GM23338 (cell line): ENCODE results near the gene COPA. TPM values are rescaled to one million over a fixed set of nuclear protein-coding genes. Genes with fewer than 3 reads are reported as not detected.

Source experiments
- ATAC-seq: fragments of 200-7000 bp; cut with Tn5 transposase; 3 replicates; pipeline ENCODE4 v1.9.1; 2020
- DNase-seq: peaks from one replicate; pipeline ENCODE4 v3.0.0-alpha.2; 2015; ENCODE audit warnings: low spot score
- H2AFZ ChIP-seq: fragments of 200-600 bp; sonication (generic); 2 replicates; pipeline ENCODE4 v1.8.0; 2016; ENCODE audit warnings: antibody characterized with exemption, mild to moderate bottlenecking, moderate library complexity
- H3F3A ChIP-seq: fragments of 200-600 bp; sonication (generic); replicated peaks from 2 replicates; pipeline ENCODE4 v1.8.0; 2017; ENCODE audit warnings: antibody characterized with exemption, mixed run types, low read depth
- H3K27ac ChIP-seq: fragments of 200-600 bp; sonication (generic); 2 replicates; pipeline ENCODE4 v1.6.1; 2016; ENCODE audit warnings: low read depth
- H3K27me3 ChIP-seq: fragments of 200-600 bp; sonication (generic); 2 replicates; pipeline ENCODE4 v1.8.0; 2016; ENCODE audit warnings: mild to moderate bottlenecking, mixed run types, moderate library complexity; ENCODE audit not compliant: insufficient read depth
- H3K36me3 ChIP-seq: fragments of 200-600 bp; sonication (generic); 2 replicates; pipeline ENCODE4 v1.8.0; 2016; ENCODE audit warnings: mild to moderate bottlenecking; ENCODE audit not compliant: insufficient read depth
- H3K4me1 ChIP-seq: fragments of 200-600 bp; sonication (generic); 2 replicates; pipeline ENCODE4 v1.8.0; 2016; ENCODE audit warnings: mild to moderate bottlenecking, moderate library complexity; ENCODE audit not compliant: insufficient read depth
- H3K4me2 ChIP-seq: fragments of 200-600 bp; sonication (generic); 2 replicates; pipeline ENCODE4 v1.7.1; 2017; ENCODE audit warnings: mixed run types
- H3K4me3 ChIP-seq: fragments of 200-600 bp; sonication (generic); 2 replicates; pipeline ENCODE4 v1.6.1; 2016; ENCODE audit warnings: mixed run types
- H3K79me2 ChIP-seq: fragments of 200-600 bp; sonication (generic); replicated peaks from 2 replicates; pipeline ENCODE4 v1.8.0; 2017; ENCODE audit warnings: mild to moderate bottlenecking; ENCODE audit not compliant: insufficient read depth
- H3K9me2 ChIP-seq: fragments of 200-600 bp; sonication (generic); 2 replicates; pipeline ENCODE4 v1.8.0; 2017; ENCODE audit not compliant: insufficient read depth
- H4K20me1 ChIP-seq: fragments of 200-600 bp; sonication (generic); replicated peaks from 2 replicates; pipeline ENCODE4 v1.8.0; 2017; ENCODE audit warnings: mild to moderate bottlenecking; ENCODE audit not compliant: insufficient read depth
- H3K27ac Mint-ChIP-seq: 2 replicates; pipeline ENCODE4 v1.8.0; 2020; ENCODE audit warnings: inconsistent platforms, mild to moderate bottlenecking, moderate library complexity, mixed read lengths
- H3K27me3 Mint-ChIP-seq: 3 replicates; pipeline ENCODE4 v1.8.0; 2022; ENCODE audit warnings: low read depth, mild to moderate bottlenecking, moderate library complexity, mixed read lengths, inconsistent platforms; ENCODE audit not compliant: insufficient read depth, poor library complexity
- H3K36me3 Mint-ChIP-seq: 3 replicates; pipeline ENCODE4 v1.8.0; 2021; ENCODE audit warnings: low read depth, mild to moderate bottlenecking, inconsistent platforms, moderate library complexity, mixed read lengths
- H3K4me1 Mint-ChIP-seq: 3 replicates; pipeline ENCODE4 v1.8.0; 2020; ENCODE audit warnings: mild to moderate bottlenecking, inconsistent platforms, mixed read lengths
- H3K4me3 Mint-ChIP-seq: 3 replicates; pipeline ENCODE4 v1.8.0; 2021; ENCODE audit warnings: moderate library complexity, mild to moderate bottlenecking, inconsistent platforms, mixed read lengths
- H3K9me3 Mint-ChIP-seq: 3 replicates; pipeline ENCODE4 v1.8.0; 2020; ENCODE audit warnings: moderate library complexity, mild to moderate bottlenecking, inconsistent platforms, mixed read lengths
- CREB1 ChIP-seq: fragments of 250-450 bp; sonication (Bioruptor Pico); IDR thresholded peaks from 2 replicates; pipeline ENCODE4 v1.5.0; 2020; ENCODE audit warnings: low read depth, mild to moderate bottlenecking, moderate library complexity
- CTCF ChIP-seq, 2 experiments: fragments of 200-600 bp in 1 of 2; sonication (generic) in 1 of 2; conservative IDR thresholded peaks; 2 replicates each; pipeline versions ENCODE4 v1.5.1 to v1.6.1; 2016 to 2017; ENCODE audit warnings: antibody characterized with exemption in 2 of 2, low read depth in 2 of 2, mild to moderate bottlenecking in 2 of 2, moderate library complexity in 1 of 2
- ETS1 ChIP-seq: IDR thresholded peaks from 2 replicates; pipeline ENCODE4 v1.6.1; 2016; ENCODE audit warnings: antibody characterized with exemption
- EZH2 ChIP-seq: fragments of 200-600 bp; sonication (generic); IDR thresholded peaks from one replicate; pipeline ENCODE4 v1.8.0; 2017; ENCODE audit warnings: antibody characterized with exemption, mild to moderate bottlenecking, low read depth; ENCODE audit not compliant: unreplicated experiment
- EZH2phosphoT487 ChIP-seq: fragments of 200-600 bp; sonication (generic); IDR thresholded peaks from one replicate; pipeline ENCODE4 v1.8.1; 2018; ENCODE audit warnings: antibody characterized with exemption; ENCODE audit not compliant: unreplicated experiment
- JUNB ChIP-seq: IDR thresholded peaks from one replicate; pipeline ENCODE4 v1.6.1; 2016; ENCODE audit warnings: antibody characterized with exemption; ENCODE audit not compliant: unreplicated experiment
- NANOG ChIP-seq: IDR thresholded peaks from 2 replicates; pipeline ENCODE4 v1.6.1; 2016; ENCODE audit warnings: antibody characterized with exemption, borderline replicate concordance
- POLR2AphosphoS5 ChIP-seq: IDR thresholded peaks from 2 replicates; pipeline ENCODE4 v1.6.1; 2016; ENCODE audit warnings: antibody characterized with exemption, low read depth
- REST ChIP-seq: IDR thresholded peaks from one replicate; pipeline ENCODE4 v1.6.1; 2018; ENCODE audit warnings: antibody characterized with exemption; ENCODE audit not compliant: unreplicated experiment
- STAT1 ChIP-seq: IDR thresholded peaks from one replicate; pipeline ENCODE4 v1.6.1; 2016; ENCODE audit warnings: antibody characterized with exemption; ENCODE audit not compliant: unreplicated experiment
- ZNF114 ChIP-seq: fragments of 250-450 bp; sonication (Bioruptor Pico); IDR thresholded peaks from 2 replicates; pipeline ENCODE4 v1.5.0; 2020; ENCODE audit warnings: mild to moderate bottlenecking, moderate library complexity
- ZNF331 ChIP-seq: fragments of 250-450 bp; sonication (Bioruptor Pico); IDR thresholded peaks from 2 replicates; pipeline ENCODE4 v1.5.0; 2020; ENCODE audit warnings: low read depth, mild to moderate bottlenecking, moderate library complexity
- ZNF462 ChIP-seq: fragments of 250-450 bp; sonication (Bioruptor Pico); IDR thresholded peaks from 2 replicates; pipeline ENCODE4 v1.5.0; 2020; ENCODE audit warnings: mild to moderate bottlenecking, moderate library complexity
- polyA plus RNA-seq: library from polyadenylated mRNA; unstranded; fragments of >200 nt; fragmentation: Nextera tagmentation; extraction: Ambion mirVana; gene quantifications from 2 replicates; pipeline ENCODE4 v1.2.1, GENCODE V29; 2016
- total RNA-seq: library from RNA; depleted of rRNA; stranded (reverse); fragments of >200 nt; shearing (Covaris generic); gene quantifications from 2 replicates; pipeline ENCODE4 v1.2.3, GENCODE V29; 2014

Gene COPA
- total and polyA plus RNA-seq, 2 experiments from 2014 or later = 58.2 to 87.1 TPM

- peaks cover 2% of the 10 kb centered on the region for H3K27me3 Mint-ChIP-seq
- H3K27ac ChIP-seq = no peak overlapping the region
Measured at GRCh38 chr1:160247053-160247452, 96.0 kb downstream of the COPA start.

More at GRCh38 chr1:160247053-160247452, 96.0 kb downstream of the COPA start:
- H3K36me3 Mint-ChIP-seq = peaks cover 18% of the 10 kb centered on the region
- Histone ChIP-seq H3F3A (no peaks in the 10 kb centered on the region), H3K27me3 (no peaks in the 10 kb centered on the region), H3K4me2 (no peak overlapping the region), H3K79me2 (peaks cover 97% of the 10 kb centered on the region), H3K9me2 (no peaks in the 10 kb centered on the region), H3K4me1 (peaks cover 5% of the 10 kb centered on the region; the same call in 1 of the 2 replicates), H2AFZ (no peak overlapping the region), H4K20me1 (peaks cover 37% of the 10 kb centered on the region), H3K36me3 (peaks cover 9% of the 10 kb centered on the region), H3K4me3 (no peak overlapping the region)
- no peak for ATAC-seq
- peaks cover 11% of the 10 kb centered on the region; the same call in 2 of the 3 replicates for H3K4me1 Mint-ChIP-seq
- no peaks in the 10 kb centered on the region for H3K9me3 Mint-ChIP-seq
- DNase-seq = no peak
- TF ChIP-seq ZNF462 (CRISPR knock-in tag) (no peak), JUNB (no peak), EZH2 (no peak), ZNF114 (no peak), REST (no peak), ETS1 (no peak), CTCF (conservative IDR thresholded peaks at IDR 0.05; ENCODE audit: low read depth in 2 of 2) (no peak), POLR2AphosphoS5 (no peak), EZH2phosphoT487 (no peak), STAT1 (no peak), CREB1 (CRISPR knock-in tag) (no peak), NANOG (no peak), ZNF331 (CRISPR knock-in tag) (no peak)
- H3K27ac Mint-ChIP-seq = no peak overlapping the region
- no peak overlapping the region for H3K4me3 Mint-ChIP-seq
